Measurements from ENCODE around the gene SPCS3. TPM values are rescaled to one million over a fixed set of nuclear protein-coding genes. Genes with fewer than 3 reads are reported as not detected.

The SPCS3 gene
- total and polyA plus RNA-seq, 8 donors: 79.7 to 203 (median 89.0) TPM

- Histone ChIP-seq H3K4me1 (no peaks in the 10 kb centered on the region), H3K4me3 (no peak overlapping the region)
- no peak for ATAC-seq
These were observed 38.3 kb downstream of the SPCS3 start for GRCh38 chr4:176358083-176358469.

GRCh38 chr4:176359590-176359989 is 39.8 kb downstream of the SPCS3 start:
- H3K27ac ChIP-seq: no peak overlapping the region
- intact Hi-C loops (cut with DNase I): no loop called here
- ATAC-seq: no peak
- peaks cover 0 to 4% of the 10 kb centered on the region in 2 donors for H3K9me3 ChIP-seq
- H3K4me3 ChIP-seq: no peak overlapping the region
- H3K36me3 ChIP-seq: no peaks in the 10 kb centered on the region
- no peaks in the 10 kb centered on the region for H3K4me1 ChIP-seq
- no peaks in the 10 kb centered on the region for H3K27me3 ChIP-seq
- TF ChIP-seq CTCF (IDR thresholded peaks at IDR 0.05): no peak
- no peak for DNase-seq

More at GRCh38 chr4:176358083-176358469, 38.3 kb downstream of the SPCS3 start:
- TF ChIP-seq CTCF (IDR thresholded peaks at IDR 0.05): no peak
- intact Hi-C loops (cut with DNase I): no loop called here
- DNase-seq: no peak
- Histone ChIP-seq H3K36me3 (no peaks in the 10 kb centered on the region), H3K9me3 (peaks cover 0 to 8% of the 10 kb centered on the region in 2 donors), H3K27ac (no peak overlapping the region), H3K27me3 (no peaks in the 10 kb centered on the region)

GRCh38 chr4:176360446-176360845 is 40.7 kb downstream of the SPCS3 start:
- Histone ChIP-seq H3K36me3 (no peaks in the 10 kb centered on the region), H3K9me3 (no peaks in the 10 kb centered on the region), H3K27ac (no peak overlapping the region), H3K27me3 (no peaks in the 10 kb centered on the region), H3K4me3 (no peak overlapping the region), H3K4me1 (no peaks in the 10 kb centered on the region)
- TF ChIP-seq CTCF (IDR thresholded peaks at IDR 0.05): no peak
- DNase-seq: no peak
- no peak for ATAC-seq
- intact Hi-C loops (cut with DNase I): no loop called here

DNA sequence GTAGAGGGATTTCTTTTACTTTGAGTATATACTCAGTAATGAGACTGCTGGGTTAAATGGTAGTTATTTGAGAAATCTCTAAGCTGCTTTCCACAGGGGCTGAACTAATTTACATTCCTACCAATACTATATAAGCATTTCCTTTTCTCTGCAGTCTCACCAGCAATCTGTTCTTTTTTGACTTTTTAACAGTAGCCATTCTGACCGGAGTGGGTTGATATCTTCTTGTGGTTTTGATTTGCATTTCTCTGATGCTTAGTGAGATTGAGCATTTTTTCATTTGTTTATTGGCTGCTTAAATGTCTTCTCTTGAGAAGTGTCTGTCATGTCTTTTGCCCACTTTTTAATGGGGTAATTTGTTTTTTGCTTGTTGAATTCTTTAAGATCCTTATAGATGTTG is 43.3 kb downstream of the SPCS3 start:
- TF ChIP-seq CTCF (IDR thresholded peaks at IDR 0.05): no peak
- Histone ChIP-seq H3K27me3 (no peaks in the 10 kb centered on the region), H3K9me3 (peaks cover 0 to 11% of the 10 kb centered on the region in 2 donors), H3K4me3 (no peak overlapping the region), H3K36me3 (no peaks in the 10 kb centered on the region), H3K4me1 (no peaks in the 10 kb centered on the region), H3K27ac (no peak overlapping the region)
- intact Hi-C loops (cut with DNase I): no loop called here
- DNase-seq (no peak), ATAC-seq (no peak)

- Histone ChIP-seq H3K27me3 (no peaks in the 10 kb centered on the region), H3K36me3 (no peaks in the 10 kb centered on the region), H3K9me3 (peaks cover 0 to 11% of the 10 kb centered on the region in 2 donors), H3K27ac (no peak overlapping the region), H3K4me3 (no peak overlapping the region), H3K4me1 (no peaks in the 10 kb centered on the region)
- DNase-seq (no peak), ATAC-seq (no peak)
- no peak for TF ChIP-seq CTCF (IDR thresholded peaks at IDR 0.05)
- intact Hi-C loops (cut with DNase I): no loop called here
These were observed 48.2 kb downstream of the SPCS3 start for GRCh38 chr4:176367771-176368465.
